ENCODE data around the gene ADARB2.

DNA sequence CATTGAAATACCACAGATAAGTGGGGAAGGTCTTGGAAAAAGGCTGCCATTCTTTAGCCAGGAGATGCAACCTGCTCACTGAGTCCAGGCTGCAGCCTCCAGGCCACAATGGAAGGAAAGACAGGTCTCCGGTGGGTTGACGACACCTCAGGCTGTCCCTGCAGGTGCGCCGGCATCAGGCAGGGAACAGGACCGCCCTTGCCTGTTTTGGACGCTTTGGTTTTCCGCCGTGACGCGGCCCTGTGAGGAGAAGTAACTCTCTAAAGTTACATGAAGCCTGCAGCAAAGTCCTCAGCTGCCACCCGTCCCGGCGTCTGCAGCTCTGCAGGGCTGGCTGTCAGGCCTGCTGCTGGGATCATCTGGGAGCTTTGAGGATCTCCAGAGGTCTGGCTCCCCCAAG is 534.1 kb downstream of the ADARB2 start:
- TF ChIP-seq POLR2A (IDR thresholded peaks at IDR 0.05; ENCODE audit: low read depth), result no peak
- TF ChIP-seq, protein P1, sequence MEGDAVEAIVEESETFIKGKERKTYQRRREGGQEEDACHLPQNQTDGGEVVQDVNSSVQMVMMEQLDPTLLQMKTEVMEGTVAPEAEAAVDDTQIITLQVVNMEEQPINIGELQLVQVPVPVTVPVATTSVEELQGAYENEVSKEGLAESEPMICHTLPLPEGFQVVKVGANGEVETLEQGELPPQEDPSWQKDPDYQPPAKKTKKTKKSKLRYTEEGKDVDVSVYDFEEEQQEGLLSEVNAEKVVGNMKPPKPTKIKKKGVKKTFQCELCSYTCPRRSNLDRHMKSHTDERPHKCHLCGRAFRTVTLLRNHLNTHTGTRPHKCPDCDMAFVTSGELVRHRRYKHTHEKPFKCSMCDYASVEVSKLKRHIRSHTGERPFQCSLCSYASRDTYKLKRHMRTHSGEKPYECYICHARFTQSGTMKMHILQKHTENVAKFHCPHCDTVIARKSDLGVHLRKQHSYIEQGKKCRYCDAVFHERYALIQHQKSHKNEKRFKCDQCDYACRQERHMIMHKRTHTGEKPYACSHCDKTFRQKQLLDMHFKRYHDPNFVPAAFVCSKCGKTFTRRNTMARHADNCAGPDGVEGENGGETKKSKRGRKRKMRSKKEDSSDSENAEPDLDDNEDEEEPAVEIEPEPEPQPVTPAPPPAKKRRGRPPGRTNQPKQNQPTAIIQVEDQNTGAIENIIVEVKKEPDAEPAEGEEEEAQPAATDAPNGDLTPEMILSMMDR (IDR thresholded peaks at IDR 0.05), result no peak
- TF ChIP-seq POLR2AphosphoS5 (IDR thresholded peaks at IDR 0.05), result no peak

Measured in esophagus muscularis mucosa (tissue), 3 donors.